ENCODE data around the gene C5orf34. TPM values are rescaled to one million over a fixed set of nuclear protein-coding genes. Genes with fewer than 3 reads are reported as not detected.
"Not testable (repeated sequence)": the region's sequence is repeated elsewhere in the genome, so short reads cannot be mapped to it uniquely, and the experiment has no call there.

The C5orf34 gene
- total and polyA plus RNA-seq, 2 donors (not counting 3 experiments of a cell fraction or from before 2014, with no cell fraction given) = 2.1 to 6.5 TPM

- CTCF ChIA-PET = interaction anchor here (1.0 kb wide), 1 partner anchor 567 kb away, joined by 3 read pairs; no protein-coding TSS in a partner anchor
- no peaks in the 10 kb centered on the region for H3K4me1 ChIP-seq (ENCODE audit: control insufficient read depth, extremely low read depth, insufficient read depth, low read length)
Observed at GRCh38 chr5:43456556-43456955, 58.4 kb downstream of the C5orf34 start.

GRCh38 chr5:43441575-43441974, 73.4 kb downstream of the C5orf34 start:
- CTCF ChIA-PET; intact Hi-C loops (cut with micrococcal nuclease); H2AFZ ChIP-seq (ENCODE audit: low read depth, low read length); H3K4me1 ChIP-seq (ENCODE audit: control insufficient read depth, extremely low read depth, insufficient read depth, low read length); H3K36me3 ChIP-seq (ENCODE audit: control insufficient read depth in 2 of 2, extremely low read depth in 1 of 2, insufficient read depth in 2 of 2, low read length in 2 of 2); H3K27ac ChIP-seq (ENCODE audit: insufficient read depth, low read depth, low read length); BruUV-seq (replicated peaks); H3K9ac ChIP-seq (replicated peaks; ENCODE audit: extremely low read depth, insufficient read depth, low read length); POLR2A ChIA-PET; FAIRE-seq; H4K20me1 ChIP-seq (replicated peaks; ENCODE audit: control insufficient read depth, extremely low read depth, insufficient read depth, low read length); H3K27me3 ChIP-seq (ENCODE audit: control insufficient read depth in 2 of 2, insufficient read depth in 2 of 2, low read length in 2 of 2); H3K4me3 ChIP-seq (replicated peaks in 1 of 3; ENCODE audit: insufficient read depth in 1 of 3, low read depth in 1 of 3, low read length in 3 of 3); H3K4me2 ChIP-seq (ENCODE audit: insufficient read depth, low read length); H3K9me1 ChIP-seq (replicated peaks; ENCODE audit: control insufficient read depth, extremely low read depth, insufficient read depth, low read length); H3K79me2 ChIP-seq (ENCODE audit: control insufficient read depth, insufficient read depth, low read length); H3K9me3 ChIP-seq (replicated peaks; ENCODE audit: control insufficient read depth, insufficient read depth, low read length); DNase-seq (ENCODE audit: low read depth, low spot score); dilution Hi-C loops (cut with MboI; ENCODE audit: extremely low pct_ligation_motif_present, low sequenced_read_pairs): not testable (repeated sequence)

More at GRCh38 chr5:43456556-43456955, 58.4 kb downstream of the C5orf34 start:
- Histone ChIP-seq H3K4me3 (replicated peaks in 1 of 3; ENCODE audit: insufficient read depth in 1 of 3, low read depth in 1 of 3, low read length in 3 of 3) (no peak overlapping the region), H3K27me3 (ENCODE audit: control insufficient read depth in 2 of 2, insufficient read depth in 2 of 2, low read length in 2 of 2) (no peaks in the 10 kb centered on the region), H3K36me3 (ENCODE audit: control insufficient read depth in 2 of 2, extremely low read depth in 1 of 2, insufficient read depth in 2 of 2, low read length in 2 of 2) (no peaks in the 10 kb centered on the region), H3K9ac (replicated peaks; ENCODE audit: extremely low read depth, insufficient read depth, low read length) (no peak overlapping the region), H3K27ac (ENCODE audit: insufficient read depth, low read depth, low read length) (no peak overlapping the region), H3K9me3 (replicated peaks; ENCODE audit: control insufficient read depth, insufficient read depth, low read length) (no peaks in the 10 kb centered on the region), H3K9me1 (replicated peaks; ENCODE audit: control insufficient read depth, extremely low read depth, insufficient read depth, low read length) (no peaks in the 10 kb centered on the region), H2AFZ (ENCODE audit: low read depth, low read length) (no peak overlapping the region), H3K79me2 (ENCODE audit: control insufficient read depth, insufficient read depth, low read length) (no peaks in the 10 kb centered on the region), H3K4me2 (ENCODE audit: insufficient read depth, low read length) (no peak overlapping the region), H4K20me1 (replicated peaks; ENCODE audit: control insufficient read depth, extremely low read depth, insufficient read depth, low read length) (no peaks in the 10 kb centered on the region)
- no TSS peak for BruUV-seq (replicated peaks)
- dilution Hi-C loops (cut with MboI; ENCODE audit: extremely low pct_ligation_motif_present, low sequenced_read_pairs) = no loop called here
- intact Hi-C loops (cut with micrococcal nuclease) = no loop called here
- no peak for DNase-seq (ENCODE audit: low read depth, low spot score)
- no peak for FAIRE-seq
- TF ChIP-seq FOS (IDR thresholded peaks at IDR 0.05; ENCODE audit: borderline replicate concordance, insufficient read depth, low read length) = no peak
- no peak for TF ChIP-seq POLR2A (IDR thresholded peaks at IDR 0.05; ENCODE audit: low read depth, low read length)
- no peak for TF ChIP-seq JUN (IDR thresholded peaks at IDR 0.05; ENCODE audit: borderline replicate concordance, insufficient read depth, insufficient read length, low read depth)
- TF ChIP-seq EZH2 (IDR thresholded peaks at IDR 0.05; ENCODE audit: borderline replicate concordance, low read depth, low read length, severe bottlenecking) = no peak
- TF ChIP-seq POLR2AphosphoS5 (IDR thresholded peaks at IDR 0.05; ENCODE audit: insufficient read depth, low read depth, low read length) = no peak
- no peak for TF ChIP-seq MAX (IDR thresholded peaks at IDR 0.05; ENCODE audit: insufficient read depth, insufficient read length)
- POLR2A ChIA-PET = no interaction called here
